Measurements from ENCODE around the gene CNPY3. TPM values are rescaled to one million over a fixed set of nuclear protein-coding genes. Genes with fewer than 3 reads are reported as not detected.
"Not testable (repeated sequence)": the region's sequence is repeated elsewhere in the genome, so short reads cannot be mapped to it uniquely, and the experiment has no call there.

Gene CNPY3
- polyA plus RNA-seq, 1 experiment = 50.6 TPM

DNA sequence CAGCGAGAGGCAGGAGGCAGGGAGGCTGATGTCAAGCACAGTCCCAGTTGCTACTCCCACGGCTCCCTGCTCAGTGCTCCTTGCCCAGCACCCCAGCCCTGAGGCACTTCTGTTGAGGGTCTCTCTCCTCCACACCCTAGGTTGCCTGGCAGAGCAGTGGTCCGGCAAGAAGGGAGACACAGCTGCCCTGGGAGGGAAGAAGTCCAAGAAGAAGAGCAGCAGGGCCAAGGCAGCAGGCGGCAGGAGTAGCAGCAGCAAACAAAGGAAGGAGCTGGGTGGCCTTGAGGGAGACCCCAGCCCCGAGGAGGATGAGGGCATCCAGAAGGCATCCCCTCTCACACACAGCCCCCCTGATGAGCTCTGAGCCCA is 9.1 kb downstream of the CNPY3 start:
- H3K4me3 ChIP-seq (ENCODE audit: low read depth, low read length) = no peak overlapping the region
- peaks cover 18% of the 10 kb centered on the region for H3K36me3 ChIP-seq (ENCODE audit: control insufficient read depth, insufficient read depth, low read length)
- CTCF ChIA-PET = no interaction called here
- H3K27me3 ChIP-seq (ENCODE audit: control insufficient read depth, insufficient read depth, low read length) = no peaks in the 10 kb centered on the region
- TF ChIP-seq, protein P1, sequence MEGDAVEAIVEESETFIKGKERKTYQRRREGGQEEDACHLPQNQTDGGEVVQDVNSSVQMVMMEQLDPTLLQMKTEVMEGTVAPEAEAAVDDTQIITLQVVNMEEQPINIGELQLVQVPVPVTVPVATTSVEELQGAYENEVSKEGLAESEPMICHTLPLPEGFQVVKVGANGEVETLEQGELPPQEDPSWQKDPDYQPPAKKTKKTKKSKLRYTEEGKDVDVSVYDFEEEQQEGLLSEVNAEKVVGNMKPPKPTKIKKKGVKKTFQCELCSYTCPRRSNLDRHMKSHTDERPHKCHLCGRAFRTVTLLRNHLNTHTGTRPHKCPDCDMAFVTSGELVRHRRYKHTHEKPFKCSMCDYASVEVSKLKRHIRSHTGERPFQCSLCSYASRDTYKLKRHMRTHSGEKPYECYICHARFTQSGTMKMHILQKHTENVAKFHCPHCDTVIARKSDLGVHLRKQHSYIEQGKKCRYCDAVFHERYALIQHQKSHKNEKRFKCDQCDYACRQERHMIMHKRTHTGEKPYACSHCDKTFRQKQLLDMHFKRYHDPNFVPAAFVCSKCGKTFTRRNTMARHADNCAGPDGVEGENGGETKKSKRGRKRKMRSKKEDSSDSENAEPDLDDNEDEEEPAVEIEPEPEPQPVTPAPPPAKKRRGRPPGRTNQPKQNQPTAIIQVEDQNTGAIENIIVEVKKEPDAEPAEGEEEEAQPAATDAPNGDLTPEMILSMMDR (IDR thresholded peaks at IDR 0.05; ENCODE audit: insufficient read depth, low read depth, low read length) = no peak
- POLR2A ChIA-PET = no interaction called here
- DNase-seq (ENCODE audit: low read depth) = no peak

DNA sequence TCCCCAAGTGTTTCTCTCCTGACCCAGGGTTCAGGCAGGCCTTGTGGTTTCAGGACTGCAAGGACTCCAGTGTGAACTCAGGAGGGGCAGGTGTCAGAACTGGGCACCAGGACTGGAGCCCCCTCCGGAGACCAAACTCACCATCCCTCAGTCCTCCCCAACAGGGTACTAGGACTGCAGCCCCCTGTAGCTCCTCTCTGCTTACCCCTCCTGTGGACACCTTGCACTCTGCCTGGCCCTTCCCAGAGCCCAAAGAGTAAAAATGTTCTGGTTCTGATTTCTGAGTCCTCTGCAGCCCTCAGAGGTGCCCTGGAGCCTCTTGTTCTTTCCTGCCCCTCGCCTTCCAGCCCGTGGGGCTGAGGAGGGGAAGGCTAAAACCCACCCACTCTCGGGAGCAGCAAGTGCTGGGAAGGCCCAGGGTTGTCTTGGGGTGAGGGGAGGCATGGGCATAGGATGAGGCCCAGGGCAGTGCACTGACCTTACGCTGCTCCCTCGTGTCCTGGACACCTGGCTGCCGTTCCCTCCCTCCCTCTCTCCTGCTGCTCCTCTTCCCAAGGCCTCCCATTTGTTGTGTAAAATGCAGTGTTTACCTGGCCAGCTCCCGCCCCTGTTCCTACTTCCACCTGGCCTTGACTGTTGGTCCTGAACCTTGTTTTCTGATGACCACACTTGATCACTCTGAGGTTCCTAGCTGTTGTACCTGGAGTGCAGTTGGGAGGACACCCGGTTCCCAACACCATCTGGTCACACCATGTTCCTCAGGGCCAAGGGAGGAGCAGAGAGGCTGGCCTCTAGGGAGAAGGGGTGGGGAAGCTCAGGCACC is 9.9 kb downstream of the CNPY3 start:
- TF ChIP-seq, protein P1 (IDR thresholded peaks at IDR 0.05; ENCODE audit: insufficient read depth, low read depth, low read length) = no peak
- ChIA-PET POLR2A (no interaction called here), CTCF (no interaction called here)
- Histone ChIP-seq H3K4me3 (ENCODE audit: low read depth, low read length) (no peak overlapping the region), H3K36me3 (ENCODE audit: control insufficient read depth, insufficient read depth, low read length) (peaks cover 17% of the 10 kb centered on the region), H3K27me3 (ENCODE audit: control insufficient read depth, insufficient read depth, low read length) (no peaks in the 10 kb centered on the region)
- DNase-seq (ENCODE audit: low read depth) = no peak

GRCh38 chr6:42939810-42940167 is 10.5 kb downstream of the CNPY3 start:
- DNase-seq (ENCODE audit: low read depth) = no peak
- H3K27me3 ChIP-seq (ENCODE audit: control insufficient read depth, insufficient read depth, low read length) = no peaks in the 10 kb centered on the region
- TF ChIP-seq, protein P1 (IDR thresholded peaks at IDR 0.05; ENCODE audit: insufficient read depth, low read depth, low read length) = no peak
- CTCF ChIA-PET = interaction anchor here (1.1 kb wide), 1 partner anchor 23 kb away, joined by 3 read pairs; no protein-coding TSS in a partner anchor
- no peak overlapping the region for H3K4me3 ChIP-seq (ENCODE audit: low read depth, low read length)
- POLR2A ChIA-PET = no interaction called here
- peaks cover 13% of the 10 kb centered on the region for H3K36me3 ChIP-seq (ENCODE audit: control insufficient read depth, insufficient read depth, low read length)

DNA sequence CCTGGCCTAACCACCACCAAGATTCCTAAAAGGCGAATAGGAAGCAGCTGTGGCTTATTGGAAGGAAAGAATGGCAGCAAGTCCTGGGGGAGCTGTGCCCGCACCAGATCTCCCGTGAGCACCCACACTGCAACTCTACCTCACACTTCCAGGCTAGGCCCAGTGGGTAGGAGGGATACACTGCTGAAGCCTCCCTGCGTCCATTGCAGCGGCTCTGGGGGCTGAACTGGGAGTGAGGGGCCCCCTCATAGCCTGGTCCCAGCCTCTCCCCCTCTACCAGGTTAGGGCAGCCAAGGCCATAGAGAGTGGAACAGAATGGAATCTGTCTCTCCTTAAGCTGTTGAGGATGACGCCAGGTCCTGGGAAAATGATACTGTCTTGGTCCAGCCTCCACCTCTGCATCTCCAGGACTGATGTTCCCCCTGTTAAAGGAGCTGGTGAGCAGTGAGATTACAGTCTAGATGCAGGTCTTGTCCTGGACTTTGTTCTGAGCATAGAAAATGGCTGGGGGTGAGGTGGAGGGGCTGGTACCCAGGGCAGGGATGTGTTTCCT is 11.3 kb downstream of the CNPY3 start:
- ChIA-PET CTCF (interaction anchor here (1.1 kb wide), 2 partner anchors 11 to 23 kb away, joined by 3 read pairs; no protein-coding TSS in a partner anchor), POLR2A (no interaction called here)
- DNase-seq (ENCODE audit: low read depth) = no peak
- Histone ChIP-seq H3K4me3 (ENCODE audit: low read depth, low read length) (no peak overlapping the region), H3K36me3 (ENCODE audit: control insufficient read depth, insufficient read depth, low read length) (peaks cover 13% of the 10 kb centered on the region), H3K27me3 (ENCODE audit: control insufficient read depth, insufficient read depth, low read length) (no peaks in the 10 kb centered on the region)
- TF ChIP-seq, protein P1 (IDR thresholded peaks at IDR 0.05; ENCODE audit: insufficient read depth, low read depth, low read length) = no peak

DNA sequence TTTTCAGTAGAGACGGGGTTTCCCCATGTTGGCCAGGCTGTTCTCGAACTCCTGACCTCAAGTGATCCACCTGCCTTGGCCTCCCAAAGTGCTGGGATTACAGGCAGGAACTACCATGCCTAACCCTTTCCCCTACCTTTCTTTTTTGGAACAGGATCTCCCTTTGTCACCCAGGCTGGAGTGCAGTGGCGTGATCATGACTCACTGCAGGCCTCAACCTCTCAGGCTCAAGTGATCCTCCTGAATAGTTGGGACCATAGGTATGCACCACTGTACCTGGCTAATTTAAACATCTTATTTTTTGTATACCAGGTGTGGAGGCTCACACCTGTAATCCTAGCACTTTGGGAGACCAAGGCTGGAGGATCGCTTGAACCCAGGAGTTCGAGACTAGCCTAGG is 12.1 kb downstream of the CNPY3 start:
- DNase-seq (ENCODE audit: low read depth); H3K27me3 ChIP-seq (ENCODE audit: control insufficient read depth, insufficient read depth, low read length); POLR2A ChIA-PET; H3K4me3 ChIP-seq (ENCODE audit: low read depth, low read length); H3K36me3 ChIP-seq (ENCODE audit: control insufficient read depth, insufficient read depth, low read length): not testable (repeated sequence)
- CTCF ChIA-PET = interaction anchor here (1.1 kb wide), 1 partner anchor 12 kb away, joined by 3 read pairs; no protein-coding TSS in a partner anchor

Data from BJ (cell line).